GM18519 (cell line): ENCODE data around the gene ZNRF3.

ENCODE experiments used
- ATAC-seq: cut with Tn5 transposase; IDR thresholded peaks from one replicate; pipeline ENCODE4 v1.9.1; 2021; ENCODE audit warnings: mild to moderate bottlenecking, moderate library complexity; ENCODE audit not compliant: unreplicated experiment, low FRiP score

ZNRF3 gene

GRCh38 chr22:29054251-29054767, 170.9 kb downstream of the ZNRF3 start:
- ATAC-seq = no peak

GRCh38 chr22:29055192-29055830, 171.9 kb downstream of the ZNRF3 start:
- no peak for ATAC-seq

GRCh38 chr22:29056472-29056871, 173.1 kb downstream of the ZNRF3 start:
- no peak for ATAC-seq

- no peak for ATAC-seq
These were observed 177.0 kb downstream of the ZNRF3 start for GRCh38 chr22:29060251-29060869.

GRCh38 chr22:29060931-29061330, 177.6 kb downstream of the ZNRF3 start:
- no peak for ATAC-seq

GRCh38 chr22:29061773-29062172, 178.4 kb downstream of the ZNRF3 start, which contains the start of gene C22orf31:
Gene C22orf31 (minus strand): TSS chr22:29061831. CDS start chr22:29061792, 39 bp downstream.
- ATAC-seq = no peak

GRCh38 chr22:29062286-29062821, 179.0 kb downstream of the ZNRF3 start:
- ATAC-seq = no peak

GRCh38 chr22:29065468-29066190, 182.3 kb downstream of the ZNRF3 start:
- no peak for ATAC-seq

- ATAC-seq = no peak
These were observed 186.1 kb downstream of the ZNRF3 start for GRCh38 chr22:29069463-29069862.

- ATAC-seq = no peak
These were observed 187.1 kb downstream of the ZNRF3 start for GRCh38 chr22:29070490-29070889.

GRCh38 chr22:29071261-29072045, 188.1 kb downstream of the ZNRF3 start:
- ATAC-seq = no peak

- no peak for ATAC-seq
These were observed 189.0 kb downstream of the ZNRF3 start for GRCh38 chr22:29072193-29072978.

GRCh38 chr22:29072979-29073617, 189.7 kb downstream of the ZNRF3 start, which contains the start of gene KREMEN1:
Gene KREMEN1 (plus strand): TSS chr22:29073035. CDS start chr22:29073131, 96 bp downstream.
- no peak for ATAC-seq

GRCh38 chr22:29073618-29074275, 190.4 kb downstream of the ZNRF3 start:
- no peak for ATAC-seq

- ATAC-seq = no peak
These were observed 191.0 kb downstream of the ZNRF3 start for GRCh38 chr22:29074276-29074772.

GRCh38 chr22:29078036-29078868, 194.9 kb downstream of the ZNRF3 start:
- ATAC-seq = no peak

GRCh38 chr22:29078869-29079207, 195.5 kb downstream of the ZNRF3 start:
- ATAC-seq = no peak
